SW 1271 (cell line): ENCODE results near the gene SSR3.

Experiments
- DNase-seq, 2 experiments: peaks; one replicate each; lab custom pipeline; 2025; lab: John Stamatoyannopoulos, UW

The SSR3 gene

GRCh38 chr3:156536524-156537316 is 18.2 kb downstream of the SSR3 start:
- no peak for DNase-seq

DNA sequence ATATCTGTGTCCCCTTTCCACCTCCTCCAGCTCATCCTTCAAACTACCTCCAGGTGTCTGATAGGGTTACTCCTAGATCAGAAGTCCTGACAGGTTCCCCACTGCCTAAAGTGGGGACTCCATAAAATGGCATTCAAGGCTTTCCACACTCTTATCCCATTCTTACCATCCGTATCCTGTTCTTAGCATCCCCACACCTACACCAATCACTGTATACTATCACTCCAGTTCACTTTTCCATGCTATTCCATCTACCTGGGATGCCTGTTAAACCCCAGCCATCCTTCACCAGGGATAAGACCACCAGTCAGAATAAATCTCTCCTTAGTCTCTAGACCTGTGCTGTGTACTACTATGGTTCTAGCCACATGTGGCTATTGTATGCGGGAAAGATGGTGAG is 19.1 kb downstream of the SSR3 start:
- no peak for DNase-seq

DNA sequence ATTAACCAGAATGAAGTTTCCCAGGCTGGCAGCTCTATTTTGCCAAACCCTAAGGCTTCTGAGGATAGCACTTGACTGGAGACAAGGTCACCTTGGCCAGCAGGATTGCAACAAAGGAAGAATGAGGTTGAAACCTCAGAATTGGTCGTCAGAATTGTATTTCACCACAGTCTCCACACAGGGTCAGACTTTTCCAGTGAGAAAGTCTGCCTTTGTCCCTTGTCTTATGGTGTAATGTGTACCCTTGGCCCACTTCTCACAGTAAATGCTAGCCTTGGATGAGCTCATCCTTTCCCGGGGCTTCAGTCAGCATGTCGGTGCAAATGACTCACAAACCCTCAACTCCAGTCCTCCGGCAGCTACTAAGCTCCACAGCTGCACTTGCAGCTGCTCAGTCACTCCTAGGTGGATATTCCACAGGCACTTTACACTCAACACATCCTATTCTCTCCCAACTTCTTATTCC is 19.7 kb downstream of the SSR3 start:
- DNase-seq, result peak; percentile 33 to 44

GRCh38 chr3:156533205-156533604 is 21.7 kb downstream of the SSR3 start:
- no peak for DNase-seq

- DNase-seq, result no peak
Measured at GRCh38 chr3:156532730-156533129, 22.2 kb downstream of the SSR3 start.

DNA sequence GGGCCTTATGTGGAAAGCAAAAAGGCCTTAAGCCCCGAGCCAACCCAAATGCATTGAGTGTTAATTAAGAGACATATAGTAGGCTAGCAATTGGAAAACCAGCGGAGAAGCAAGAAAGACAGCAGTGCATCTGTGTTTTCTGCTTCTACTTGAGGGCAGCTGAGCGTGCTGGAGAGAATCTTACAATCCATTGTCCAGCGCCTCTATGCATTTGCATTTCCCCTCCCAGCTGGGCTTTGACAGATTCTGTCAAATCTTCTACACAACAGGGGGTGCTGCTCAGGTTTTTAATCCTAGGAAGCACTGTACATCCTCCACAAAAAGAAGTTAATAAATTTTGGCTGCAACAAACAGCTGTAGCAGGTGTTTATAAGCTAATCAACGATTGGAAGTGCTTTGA is 23.9 kb downstream of the SSR3 start:
- no peak for DNase-seq

GRCh38 chr3:156527060-156527459 is 27.9 kb downstream of the SSR3 start:
- DNase-seq, result no peak

DNA sequence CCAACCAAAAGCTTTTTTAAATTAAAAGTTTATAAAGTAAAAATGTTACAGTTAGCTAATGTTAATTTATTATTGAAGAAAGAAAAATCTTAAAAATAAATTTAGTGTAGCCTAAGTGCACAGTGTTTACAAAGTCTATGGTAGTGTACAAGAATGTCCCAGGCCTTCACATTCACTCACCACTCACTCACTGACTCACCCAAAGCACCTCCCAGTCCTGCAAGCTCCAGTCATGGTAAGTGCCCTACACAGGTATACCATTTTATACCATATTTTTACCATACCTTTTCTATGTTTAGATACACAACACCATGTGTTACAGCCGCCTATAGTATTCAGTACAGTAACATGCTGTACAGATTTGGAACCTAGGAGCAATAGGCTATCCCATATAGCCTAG is 29.1 kb downstream of the SSR3 start:
- no peak for DNase-seq

- no peak for DNase-seq
Measured at GRCh38 chr3:156522673-156523072, 32.2 kb downstream of the SSR3 start.

GRCh38 chr3:156519758-156520162 is 35.2 kb downstream of the SSR3 start:
- no peak for DNase-seq

- DNase-seq, result no peak
Measured at GRCh38 chr3:156518726-156519125, 36.2 kb downstream of the SSR3 start.

- no peak for DNase-seq
Measured at GRCh38 chr3:156516961-156517360, 38.0 kb downstream of the SSR3 start.

DNA sequence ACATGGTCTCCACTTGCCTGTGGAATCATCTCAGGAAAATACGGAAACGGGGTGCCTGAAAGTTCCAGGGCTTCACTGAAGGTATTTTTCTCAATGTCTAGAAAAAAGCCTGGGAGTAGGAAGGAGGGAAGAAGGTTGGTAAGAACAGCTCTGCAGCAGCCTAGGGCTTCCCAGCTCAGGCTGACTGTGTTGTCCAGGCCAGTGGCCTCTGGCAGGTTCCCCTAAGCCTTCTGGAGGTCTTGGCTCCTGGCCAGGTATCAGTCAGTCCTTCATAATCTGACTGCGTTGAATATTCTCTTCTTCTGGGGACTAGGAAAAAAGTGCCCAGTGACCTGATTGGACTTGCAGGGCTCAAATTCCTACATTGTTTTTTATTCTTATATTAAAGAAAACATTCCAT is 38.6 kb downstream of the SSR3 start:
- no peak for DNase-seq

DNA sequence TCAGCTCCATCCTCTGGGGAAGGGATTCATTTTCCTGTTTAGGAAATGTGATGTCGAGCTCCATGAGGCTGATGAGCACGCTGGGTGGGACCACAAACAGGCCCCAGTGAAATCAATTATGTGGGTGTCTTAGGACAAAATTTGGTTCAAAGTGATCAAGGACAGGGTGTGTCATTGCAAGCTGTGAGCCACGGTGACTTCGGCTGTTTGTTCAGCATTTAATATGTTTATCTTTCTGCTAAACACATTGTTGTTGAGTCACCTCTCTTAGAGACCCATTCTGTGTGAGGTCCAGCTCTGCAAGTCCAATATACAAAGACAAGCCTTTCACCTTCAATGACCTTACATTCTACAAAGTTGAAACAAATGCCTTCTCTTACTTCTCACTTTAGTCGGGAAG is 41.3 kb downstream of the SSR3 start:
- no peak for DNase-seq

DNA sequence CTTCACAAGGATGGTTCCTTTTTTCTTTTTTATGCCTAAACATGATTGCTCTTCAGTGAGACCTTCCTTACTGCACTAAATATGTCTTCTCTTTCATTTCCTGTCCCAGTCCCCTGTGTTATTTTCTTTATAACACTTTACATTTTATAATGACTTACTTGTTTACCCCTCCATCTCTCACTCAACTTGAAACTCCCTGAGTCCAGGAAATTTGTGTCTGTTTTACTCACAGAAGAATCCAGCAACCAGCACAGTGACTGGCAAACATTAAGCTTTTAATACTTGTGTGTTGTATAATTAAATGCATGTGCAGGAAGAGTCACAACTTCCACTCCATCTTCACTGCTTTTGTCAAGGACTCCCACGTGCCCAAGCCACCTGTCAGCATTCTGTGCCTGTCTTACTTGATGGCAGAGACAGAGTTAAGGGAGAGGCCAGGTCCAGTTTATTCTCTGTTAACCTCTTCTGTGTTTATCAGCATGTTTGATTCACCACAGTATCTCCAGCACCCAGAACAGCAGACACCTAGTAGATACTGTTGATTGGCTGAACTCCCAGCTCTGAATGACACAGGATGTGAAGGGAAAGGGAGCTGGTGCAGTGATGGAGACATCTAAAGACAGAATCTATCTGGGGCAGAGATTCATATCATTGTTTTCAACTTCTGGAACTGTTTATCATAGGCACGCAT is 42.8 kb downstream of the SSR3 start:
- no peak for DNase-seq

GRCh38 chr3:156509189-156510174 is 45.4 kb downstream of the SSR3 start:
- DNase-seq, result peak; percentile 23 to 72

- no peak for DNase-seq
Measured at GRCh38 chr3:156507285-156507684, 47.6 kb downstream of the SSR3 start.

- DNase-seq, result no peak
Measured at GRCh38 chr3:156498307-156498706, 56.6 kb downstream of the SSR3 start.

DNA sequence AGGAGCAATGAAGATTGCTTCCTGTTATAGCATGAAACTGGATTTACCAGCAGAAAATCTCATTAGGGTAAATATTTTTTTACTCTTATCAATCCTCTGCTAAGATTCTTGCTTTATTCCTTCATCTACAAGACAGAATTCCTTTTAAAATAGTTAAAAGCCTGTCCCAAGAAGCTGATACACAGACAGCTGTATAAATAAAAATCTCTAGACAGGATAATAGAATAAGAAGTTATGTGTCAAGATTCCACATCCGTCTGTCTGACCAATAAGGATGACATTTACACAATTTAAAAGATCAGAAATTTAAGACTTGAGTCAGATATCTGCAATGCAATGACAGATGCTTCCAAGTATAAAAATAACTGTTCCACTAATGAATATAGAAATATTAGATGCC is 57.6 kb downstream of the SSR3 start:
- DNase-seq, result no peak

DNA sequence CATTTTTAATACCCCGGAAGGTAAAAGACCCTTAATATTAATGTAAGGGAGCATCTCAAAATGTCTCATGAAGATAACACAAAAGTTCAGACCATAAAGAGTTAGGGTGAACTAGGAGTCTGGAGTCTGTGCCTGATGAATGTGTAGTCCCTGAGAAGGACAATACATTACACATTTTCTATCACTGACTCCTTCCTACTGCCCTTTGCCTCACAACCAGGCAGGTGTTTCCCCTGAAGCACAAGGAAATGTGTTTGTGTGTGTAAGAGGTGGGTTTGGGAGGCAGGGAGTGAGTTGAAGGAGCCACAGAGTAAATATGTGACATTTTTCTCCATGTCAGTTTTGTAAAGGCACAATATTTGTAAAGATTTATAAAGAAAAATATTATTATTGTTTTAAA is 59.1 kb downstream of the SSR3 start:
- no peak for DNase-seq

DNA sequence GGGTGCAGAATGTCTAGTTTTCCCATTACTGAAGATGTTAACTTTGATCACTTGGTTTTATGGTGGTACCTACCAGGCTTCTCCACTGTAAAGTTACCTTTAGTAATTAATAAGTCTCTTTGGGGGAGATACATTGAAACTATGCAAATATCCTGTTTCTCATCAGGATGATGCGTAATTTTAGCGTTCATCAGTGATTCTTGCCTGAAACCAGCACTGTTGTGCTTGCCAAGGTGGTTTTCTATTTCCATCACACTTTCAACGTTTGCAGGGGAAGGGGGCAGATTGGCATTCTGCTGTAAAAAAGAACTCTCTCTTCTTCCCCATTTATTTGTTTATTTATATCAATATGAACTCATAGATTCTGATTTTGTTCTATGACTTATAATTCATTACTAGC is 61.0 kb downstream of the SSR3 start:
- no peak for DNase-seq

GRCh38 chr3:156492801-156493261 is 62.1 kb downstream of the SSR3 start:
- DNase-seq, result no peak
